Duodenal mucosa (tissue), 2 donors: ENCODE measurements around the gene ATRAID.

Source experiments
- H3K27ac ChIP-seq: one replicate; pipeline ENCODE4 v1.7.0; 2013; ENCODE audit warnings: low read depth, low read length
- H3K27me3 ChIP-seq, 2 donors: one replicate each; pipeline ENCODE4 v1.7.0; 2013; ENCODE audit warnings: low read length in 2 of 2, control low read depth in 1 of 2; ENCODE audit not compliant: insufficient read depth in 2 of 2, control insufficient read depth in 1 of 2
- H3K36me3 ChIP-seq, 2 donors: one replicate each; pipeline ENCODE4 v1.7.0; 2013; ENCODE audit warnings: low read length in 2 of 2, control low read depth in 1 of 2; ENCODE audit not compliant: insufficient read depth in 2 of 2, control insufficient read depth in 1 of 2
- H3K4me1 ChIP-seq, 2 donors: one replicate each; pipeline ENCODE4 v1.7.0; 2013; ENCODE audit warnings: low read length in 2 of 2, control low read depth in 1 of 2; ENCODE audit not compliant: insufficient read depth in 2 of 2, control insufficient read depth in 1 of 2
- H3K4me3 ChIP-seq, 2 donors: one replicate each; pipeline ENCODE4 v1.7.0; 2013; ENCODE audit warnings: low read length in 2 of 2, low read depth in 1 of 2
- H3K9ac ChIP-seq, 2 donors: one replicate each; pipeline ENCODE4 v1.7.0; 2013; ENCODE audit warnings: low read length in 2 of 2, low read depth in 1 of 2
- H3K9me3 ChIP-seq, 2 donors: one replicate each; pipeline ENCODE4 v1.7.0; 2013; ENCODE audit warnings: low read length in 2 of 2, control low read depth in 1 of 2; ENCODE audit not compliant: control insufficient read depth in 1 of 2

Gene ATRAID

GRCh38 chr2:27236626-27237025 is 24.8 kb downstream of the ATRAID start:
- peaks cover 63 to 97% of the 10 kb centered on the region in 2 donors for H3K36me3 ChIP-seq
- H3K27ac ChIP-seq = no peak overlapping the region
- H3K4me1 ChIP-seq = no peaks in the 10 kb centered on the region
- H3K27me3 ChIP-seq = no peaks in the 10 kb centered on the region
- no peaks in the 10 kb centered on the region for H3K9me3 ChIP-seq
- H3K4me3 ChIP-seq = no peak overlapping the region
- H3K9ac ChIP-seq = no peak overlapping the region

DNA sequence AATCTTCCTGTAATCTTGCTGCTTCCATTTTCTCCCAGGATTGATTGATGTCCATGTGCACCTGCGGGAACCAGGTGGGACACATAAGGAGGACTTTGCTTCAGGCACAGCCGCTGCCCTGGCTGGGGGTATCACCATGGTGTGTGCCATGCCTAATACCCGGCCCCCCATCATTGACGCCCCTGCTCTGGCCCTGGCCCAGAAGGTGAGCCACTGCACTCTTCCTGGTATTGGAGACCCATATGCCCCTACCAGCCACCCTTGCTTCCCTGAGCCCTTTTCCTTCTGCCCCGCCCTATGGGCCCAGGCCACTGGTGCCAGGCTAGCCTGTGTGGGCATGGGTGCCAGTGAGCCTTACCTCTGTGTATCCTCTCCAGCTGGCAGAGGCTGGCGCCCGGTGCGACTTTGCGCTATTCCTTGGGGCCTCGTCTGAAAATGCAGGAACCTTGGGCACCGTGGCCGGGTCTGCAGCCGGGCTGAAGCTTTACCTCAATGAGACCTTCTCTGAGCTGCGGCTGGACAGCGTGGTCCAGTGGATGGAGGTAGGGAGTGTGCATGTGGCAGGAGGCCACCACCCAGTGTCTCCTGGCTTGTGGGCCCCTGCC is 25.6 kb downstream of the ATRAID start:
- Histone ChIP-seq H3K27ac (no peak overlapping the region), H3K36me3 (peaks cover 55 to 97% of the 10 kb centered on the region in 2 donors), H3K9me3 (no peaks in the 10 kb centered on the region), H3K4me1 (no peaks in the 10 kb centered on the region), H3K27me3 (no peaks in the 10 kb centered on the region), H3K9ac (no peak overlapping the region), H3K4me3 (no peak overlapping the region)

DNA sequence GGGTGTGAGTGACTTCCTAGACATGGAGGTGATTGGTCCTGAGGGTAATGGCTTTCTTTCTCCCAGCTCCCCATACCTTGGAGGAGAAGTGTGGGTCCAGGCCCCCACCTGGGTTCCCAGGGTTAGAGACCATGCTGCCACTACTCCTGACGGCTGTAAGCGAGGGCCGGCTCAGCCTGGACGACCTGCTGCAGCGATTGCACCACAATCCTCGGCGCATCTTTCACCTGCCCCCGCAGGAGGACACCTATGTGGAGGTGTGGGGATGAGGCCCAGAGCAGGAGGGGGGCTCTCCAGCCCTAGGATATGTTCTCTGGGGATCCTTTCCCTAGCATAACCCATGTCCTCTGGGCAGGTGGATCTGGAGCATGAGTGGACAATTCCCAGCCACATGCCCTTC is 27.1 kb downstream of the ATRAID start:
- Histone ChIP-seq H3K4me3 (no peak overlapping the region), H3K27me3 (no peaks in the 10 kb centered on the region), H3K9ac (no peak overlapping the region), H3K27ac (no peak overlapping the region), H3K4me1 (no peaks in the 10 kb centered on the region), H3K9me3 (no peaks in the 10 kb centered on the region), H3K36me3 (peaks cover 51 to 97% of the 10 kb centered on the region in 2 donors)

GRCh38 chr2:27240406-27240805 is 28.6 kb downstream of the ATRAID start:
- Histone ChIP-seq H3K9me3 (no peaks in the 10 kb centered on the region), H3K36me3 (peaks cover 46 to 93% of the 10 kb centered on the region in 2 donors), H3K9ac (no peak overlapping the region), H3K4me1 (no peaks in the 10 kb centered on the region), H3K4me3 (no peak overlapping the region), H3K27ac (no peak overlapping the region), H3K27me3 (no peaks in the 10 kb centered on the region)

- H3K9me3 ChIP-seq = no peaks in the 10 kb centered on the region
- no peak overlapping the region for H3K4me3 ChIP-seq
- peaks cover 46 to 79% of the 10 kb centered on the region in 2 donors for H3K36me3 ChIP-seq
- no peak overlapping the region for H3K9ac ChIP-seq
- H3K27me3 ChIP-seq = no peaks in the 10 kb centered on the region
- no peaks in the 10 kb centered on the region for H3K4me1 ChIP-seq
- no peak overlapping the region for H3K27ac ChIP-seq
Observed at GRCh38 chr2:27241761-27242613, 30.1 kb downstream of the ATRAID start.

GRCh38 chr2:27242614-27242951 is 30.7 kb downstream of the ATRAID start:
- Histone ChIP-seq H3K9me3 (no peaks in the 10 kb centered on the region), H3K4me3 (no peak overlapping the region), H3K9ac (no peak overlapping the region), H3K36me3 (peaks cover 46 to 73% of the 10 kb centered on the region in 2 donors), H3K27me3 (peaks cover 0 to under 1% of the 10 kb centered on the region in 2 donors), H3K4me1 (no peaks in the 10 kb centered on the region), H3K27ac (no peak overlapping the region)

GRCh38 chr2:27243391-27244130 is 31.7 kb downstream of the ATRAID start:
- H3K9me3 ChIP-seq = no peaks in the 10 kb centered on the region
- H3K4me3 ChIP-seq = no peak overlapping the region
- peaks cover 0 to 4% of the 10 kb centered on the region in 2 donors for H3K27me3 ChIP-seq
- no peak overlapping the region for H3K9ac ChIP-seq
- H3K4me1 ChIP-seq = no peaks in the 10 kb centered on the region
- H3K27ac ChIP-seq = no peak overlapping the region
- H3K36me3 ChIP-seq = peaks cover 38 to 63% of the 10 kb centered on the region in 2 donors

- H3K4me3 ChIP-seq = no peak overlapping the region
- H3K9ac ChIP-seq = no peak overlapping the region
- H3K9me3 ChIP-seq = no peaks in the 10 kb centered on the region
- peaks cover 27 to 50% of the 10 kb centered on the region in 2 donors for H3K36me3 ChIP-seq
- no peak overlapping the region for H3K27ac ChIP-seq
- no peaks in the 10 kb centered on the region for H3K4me1 ChIP-seq
- peaks cover 0 to 4% of the 10 kb centered on the region in 2 donors for H3K27me3 ChIP-seq
Observed at GRCh38 chr2:27245116-27245515, 33.3 kb downstream of the ATRAID start.

DNA sequence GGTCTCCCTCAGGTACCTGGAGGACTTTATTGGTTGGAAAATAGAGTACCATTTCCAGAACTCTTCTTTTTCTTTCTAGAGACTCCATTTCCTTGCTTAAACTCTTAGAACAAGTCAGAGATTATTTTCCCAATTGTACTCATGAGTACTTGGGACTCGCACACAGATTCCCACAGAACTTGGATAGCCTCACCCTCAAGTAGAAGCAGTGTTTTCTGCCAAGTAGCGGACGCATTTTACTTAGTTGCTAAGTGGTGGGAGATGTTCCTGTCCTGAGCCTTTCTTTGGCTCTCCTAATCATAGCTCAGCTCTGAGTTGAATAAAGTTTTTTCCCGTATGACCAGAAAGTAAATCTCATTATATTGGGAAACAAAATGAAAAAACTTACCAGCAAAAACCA is 33.8 kb downstream of the ATRAID start:
- Histone ChIP-seq H3K4me3 (no peak overlapping the region), H3K27ac (no peak overlapping the region), H3K36me3 (peaks cover 26 to 44% of the 10 kb centered on the region in 2 donors), H3K4me1 (no peaks in the 10 kb centered on the region), H3K9ac (no peak overlapping the region), H3K27me3 (peaks cover 0 to 4% of the 10 kb centered on the region in 2 donors), H3K9me3 (no peaks in the 10 kb centered on the region)

DNA sequence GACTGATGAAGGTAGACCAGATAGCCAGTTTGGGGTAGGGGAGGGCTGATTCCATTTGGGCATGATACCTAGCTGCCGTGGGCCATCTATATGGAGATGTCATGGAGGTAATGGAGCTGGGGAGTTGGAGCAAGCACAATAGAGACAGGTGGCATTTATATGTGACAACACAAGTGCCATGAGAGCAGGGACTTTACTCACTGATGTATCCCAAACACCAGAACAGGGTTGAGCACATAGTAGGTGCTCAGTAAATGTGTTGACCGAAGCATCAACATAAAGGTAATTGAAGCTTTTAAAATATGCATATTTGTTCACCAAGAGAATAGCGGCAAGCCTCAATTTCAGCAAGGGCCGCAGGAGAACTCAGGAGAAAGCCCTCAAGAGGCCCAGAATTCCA is 36.1 kb downstream of the ATRAID start:
- peaks cover 15 to 22% of the 10 kb centered on the region in 2 donors for H3K36me3 ChIP-seq
- no peaks in the 10 kb centered on the region for H3K9me3 ChIP-seq
- H3K4me3 ChIP-seq = no peak overlapping the region
- no peak overlapping the region for H3K9ac ChIP-seq
- no peak overlapping the region for H3K27ac ChIP-seq
- H3K27me3 ChIP-seq = peaks cover 7 to 11% of the 10 kb centered on the region in 2 donors
- H3K4me1 ChIP-seq = no peaks in the 10 kb centered on the region
